Activated CD4-positive, alpha-beta T cell treated with anti-CD3 and anti-CD28 coated beads, Interleukin-2, amount 50 U/mL, for 4 hours (primary cell): ENCODE measurements around the gene KRT33A.
"Not testable (repeated sequence)": the region's sequence is repeated elsewhere in the genome, so short reads cannot be mapped to it uniquely, and the experiment has no call there.

Experiments
- DNase-seq, 2 experiments: peaks; one replicate each; pipeline ENCODE4 v3.0.0-alpha.2; 2020

The KRT33A gene

GRCh38 chr17:41350381-41350878 is at the start of gene KRT33A:
KRT33A (minus strand) TSS chr17:41350828; CDS start chr17:41350767, 61 bp downstream.
- not testable (repeated sequence) for DNase-seq

GRCh38 chr17:41396996-41397660 is 46.5 kb upstream of the KRT33A start, which contains the start of gene KRT31:
KRT31 (minus strand) TSS chr17:41397608; CDS start chr17:41397539, 69 bp downstream.
- no peak for DNase-seq

- DNase-seq: no peak
Measured at GRCh38 chr17:41396340-41396739, 45.7 kb upstream of the KRT33A start.

- no peak for DNase-seq
Measured at GRCh38 chr17:41395611-41396010, 45.0 kb upstream of the KRT33A start.

GRCh38 chr17:41395044-41395443 is 44.4 kb upstream of the KRT33A start:
- DNase-seq: not testable (repeated sequence)

- DNase-seq: no peak
Measured at GRCh38 chr17:41394254-41394996, 43.8 kb upstream of the KRT33A start.

- no peak for DNase-seq
Measured at GRCh38 chr17:41393826-41394225, 43.2 kb upstream of the KRT33A start.

- DNase-seq: no peak
Measured at GRCh38 chr17:41393294-41393693, 42.7 kb upstream of the KRT33A start.

GRCh38 chr17:41392278-41392677 is 41.6 kb upstream of the KRT33A start:
- no peak for DNase-seq

- no peak for DNase-seq
Measured at GRCh38 chr17:41391535-41391934, 40.9 kb upstream of the KRT33A start.

- DNase-seq: no peak
Measured at GRCh38 chr17:41390411-41390938, 39.8 kb upstream of the KRT33A start.

GRCh38 chr17:41387670-41388069 is 37.0 kb upstream of the KRT33A start:
- DNase-seq: no peak

- DNase-seq: no peak
Measured at GRCh38 chr17:41386227-41386626, 35.6 kb upstream of the KRT33A start.

GRCh38 chr17:41383690-41384089 is 33.1 kb upstream of the KRT33A start:
- DNase-seq: no peak

GRCh38 chr17:41382394-41382793 is 31.8 kb upstream of the KRT33A start:
- no peak for DNase-seq

GRCh38 chr17:41381943-41382342 is 31.3 kb upstream of the KRT33A start, which contains the start of gene KRT34:
KRT34 (minus strand) TSS chr17:41382306; CDS start chr17:41382246, 60 bp downstream.
- not testable (repeated sequence) for DNase-seq

GRCh38 chr17:41380091-41380490 is 29.5 kb upstream of the KRT33A start:
- not testable (repeated sequence) for DNase-seq

GRCh38 chr17:41377546-41377945 is 26.9 kb upstream of the KRT33A start:
- no peak for DNase-seq

- no peak for DNase-seq
Measured at GRCh38 chr17:41369713-41370112, 19.1 kb upstream of the KRT33A start, which contains the start of gene KRT33B. KRT33B (minus strand) TSS chr17:41369813; CDS start chr17:41369750, 63 bp downstream.

- DNase-seq: no peak
Measured at GRCh38 chr17:41369023-41369422, 18.4 kb upstream of the KRT33A start.

- no peak for DNase-seq
Measured at GRCh38 chr17:41367426-41368075, 16.9 kb upstream of the KRT33A start.

- no peak for DNase-seq
Measured at GRCh38 chr17:41366070-41366469, 15.4 kb upstream of the KRT33A start.

- no peak for DNase-seq
Measured at GRCh38 chr17:41363881-41364280, 13.3 kb upstream of the KRT33A start.
